ENCODE data around the gene AACS. TPM values are rescaled to one million over a fixed set of nuclear protein-coding genes. Genes with fewer than 3 reads are reported as not detected.

The AACS gene
- total and polyA plus RNA-seq, 2 of the 4 experiments (the other 2 are of a cell fraction) = 22.0 to 24.9 TPM

DNA sequence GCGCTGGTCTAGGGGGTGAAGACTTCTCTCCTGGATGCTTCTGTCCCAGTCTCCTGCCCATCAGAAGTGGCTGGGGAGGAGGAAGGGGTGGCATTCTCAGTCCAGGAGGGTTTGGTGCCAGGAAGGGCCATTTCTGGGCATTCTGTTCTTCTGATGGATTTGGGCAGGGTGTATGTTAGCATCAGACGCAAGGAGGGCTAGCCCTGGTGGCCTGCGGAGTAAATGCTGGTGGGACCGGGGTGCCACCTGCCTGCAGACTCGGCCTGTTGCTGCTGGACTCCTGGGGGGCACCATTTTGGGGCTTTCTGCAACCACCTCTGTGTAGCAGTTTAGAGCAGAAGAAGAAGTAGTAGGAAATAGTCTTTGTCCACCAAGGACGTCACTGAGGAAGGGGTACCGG, 31.7 kb downstream of the AACS start:
- H4K20me1 ChIP-seq (ENCODE audit: insufficient read depth, low read length) = 0 out of 2 replicates have a peak, but pooled peaks cover 3% of the 10 kb centered on the region
- peaks cover 4 to 14% of the 10 kb centered on the region in 2 experiments; a peak in 3 of 4 replicates for H3K79me1 ChIP-seq (ENCODE audit: low read depth in 1 of 2, low read length in 2 of 2)
- no peak overlapping the region for H2BK15ac ChIP-seq (ENCODE audit: low read depth, low read length)
- ChIA-PET POLR2A (ENCODE audit: unreplicated experiment) (no interaction called here), CTCF (no interaction called here)
- H3K9me1 ChIP-seq (ENCODE audit: insufficient read depth, low read length) = no peaks in the 10 kb centered on the region; the same call in 1 of the 2 replicates
- H4K8ac ChIP-seq (ENCODE audit: low read depth in 2 of 2, low read length in 2 of 2) = no peak overlapping the region
- intact Hi-C loops (cut with micrococcal nuclease) = no loop called here
- H3K4me1 ChIP-seq (ENCODE audit: control insufficient read depth, insufficient read depth, low read length) = peaks cover 9% of the 10 kb centered on the region
- H3K18ac ChIP-seq (ENCODE audit: low read depth, low read length) = no peak overlapping the region
- in situ Hi-C loops (cut with MboI; ENCODE audit: low sequenced_read_pairs) = no loop called here
- H2BK20ac ChIP-seq (ENCODE audit: low read depth, low read length) = no peak overlapping the region
- H2AK9ac ChIP-seq (replicated peaks; ENCODE audit: low read depth, low read length, poor library complexity) = no peak overlapping the region
- no peak overlapping the region for H3K4ac ChIP-seq (ENCODE audit: low read depth, low read length)
- DNase-seq = no peak
- H4K91ac ChIP-seq (ENCODE audit: insufficient read depth, low read depth, low read length) = no peak overlapping the region
- no peak overlapping the region for H2BK120ac ChIP-seq (ENCODE audit: low read depth, low read length)
- H2BK5ac ChIP-seq (ENCODE audit: low read depth, low read length, poor library complexity, severe bottlenecking) = no peak overlapping the region
- no peaks in the 10 kb centered on the region for H3K9me3 ChIP-seq (ENCODE audit: control insufficient read depth, insufficient read depth, low read length)
- TF ChIP-seq ELK1 (IDR thresholded peaks at IDR 0.05; ENCODE audit: borderline replicate concordance, low read depth, low read length) = no peak
- TF ChIP-seq CEBPB (IDR thresholded peaks at IDR 0.05; ENCODE audit: low read depth, low read length) = no peak
- no peak for TF ChIP-seq NFE2L2 (IDR thresholded peaks at IDR 0.05; ENCODE audit: low read depth, low read length)
- TF ChIP-seq RAD21 (IDR thresholded peaks at IDR 0.05; ENCODE audit: low read length) = no peak
- no peak for TF ChIP-seq CHD1 (IDR thresholded peaks at IDR 0.05; ENCODE audit: low read depth, low read length)
- TF ChIP-seq MXI1 (IDR thresholded peaks at IDR 0.05; ENCODE audit: borderline replicate concordance, low read depth, low read length) = no peak
- TF ChIP-seq BHLHE40 (IDR thresholded peaks at IDR 0.05; ENCODE audit: low read depth, low read length) = no peak
- TF ChIP-seq USF2 (IDR thresholded peaks at IDR 0.05; ENCODE audit: low read depth, low read length) = no peak
- no peak for TF ChIP-seq SMC3 (IDR thresholded peaks at IDR 0.05; ENCODE audit: low read depth, low read length)
- TF ChIP-seq RFX5 (IDR thresholded peaks at IDR 0.05; ENCODE audit: low read depth, low read length) = no peak
- H3K36me3 ChIP-seq (ENCODE audit: control insufficient read depth, insufficient read depth, low read length) = peaks cover 3% of the 10 kb centered on the region
- H3K9ac ChIP-seq (ENCODE audit: low read depth, low read length) = no peak overlapping the region
- H3K23ac ChIP-seq (ENCODE audit: low read depth, low read length) = no peak overlapping the region
- 94% methylated on average over 5 of the region's 7 CpGs; no CpG with 5 or more reads in 1 of the 2 experiments for WGBS, 2 experiments (ENCODE audit: extremely low coverage in 2 of 2, insufficient read length in 1 of 2)
- H3K27ac ChIP-seq (ENCODE audit: insufficient read depth, low read length) = no peak overlapping the region
- H4K5ac ChIP-seq (ENCODE audit: low read depth, low read length) = no peak overlapping the region
- no peaks in the 10 kb centered on the region for H3K27me3 ChIP-seq (ENCODE audit: control insufficient read depth, insufficient read depth, low read length)
- dilution Hi-C loops (cut with HindIII; ENCODE audit: low sequenced_read_pairs, unreplicated experiment) = no loop called here
- no peak overlapping the region for H3K14ac ChIP-seq (replicated peaks; ENCODE audit: low read depth, low read length)
- H3K4me2 ChIP-seq (ENCODE audit: low read depth, low read length) = no peak overlapping the region
- BruUV-seq (replicated peaks) = no TSS peak
- no peak overlapping the region for H2AFZ ChIP-seq (replicated peaks; ENCODE audit: low read length, poor library complexity)
- ATAC-seq (ENCODE audit: low read depth) = no peak
- H3K56ac ChIP-seq (ENCODE audit: extremely low read depth, insufficient read depth, low read length) = no peak overlapping the region
- no peak overlapping the region for H2AK5ac ChIP-seq (ENCODE audit: low read depth, low read length)
- no peak overlapping the region for H3K4me3 ChIP-seq (ENCODE audit: insufficient read depth, low read depth, low read length)
